IPS-20b (cell line): Measurements from ENCODE around the gene TP53BP1.
A peak's percentile ranks its signal among the peaks of the same experiment; 100 is the strongest.
"Not testable (repeated sequence)": the region's sequence is repeated elsewhere in the genome, so short reads cannot be mapped to it uniquely, and the experiment has no call there.

ENCODE experiments used
- H3K27ac ChIP-seq: one replicate; pipeline ENCODE4 v1.5.1; 2013; ENCODE audit warnings: low read length
- H3K27me3 ChIP-seq: 2 replicates; pipeline ENCODE4 v1.6.1; 2013; ENCODE audit warnings: mild to moderate bottlenecking, low read length, inconsistent platforms; ENCODE audit not compliant: insufficient read depth
- H3K36me3 ChIP-seq: 2 replicates; pipeline ENCODE4 v1.6.1; 2013; ENCODE audit warnings: low read depth, mild to moderate bottlenecking, inconsistent platforms, low read length, moderate library complexity; ENCODE audit not compliant: insufficient read depth
- H3K4me1 ChIP-seq: 2 replicates; pipeline ENCODE4 v1.6.1; 2013; ENCODE audit warnings: mild to moderate bottlenecking, control low read depth, inconsistent platforms, low read length, moderate library complexity; ENCODE audit not compliant: insufficient read depth
- H3K4me3 ChIP-seq: 2 replicates; pipeline ENCODE4 v1.5.1; 2013; ENCODE audit warnings: mild to moderate bottlenecking, low read length, inconsistent platforms
- H3K9ac ChIP-seq: 2 replicates; pipeline ENCODE4 v1.6.1; 2013; ENCODE audit warnings: low read depth, mild to moderate bottlenecking, inconsistent platforms, low read length, moderate library complexity
- H3K9me3 ChIP-seq: 2 replicates; pipeline ENCODE4 v1.6.1; 2013; ENCODE audit warnings: mild to moderate bottlenecking, low read depth, low read length, inconsistent platforms; ENCODE audit not compliant: insufficient read depth

Gene TP53BP1

GRCh38 chr15:43492673-43493601, at the start of gene TP53BP1:
Gene TP53BP1, minus strand, starts transcription at chr15:43493156. Its CDS starts 113 bp downstream, at chr15:43493043.
- Histone ChIP-seq H3K36me3 (peaks cover 39% of the 10 kb centered on the region), H3K9ac (peak within 1 kb of the TSS; percentile 81; the same call in 1 of the 2 replicates), H3K27ac (peak within 1 kb of the TSS; percentile 88), H3K27me3 (no peaks in the 10 kb centered on the region), H3K9me3 (no peaks in the 10 kb centered on the region), H3K4me3 (peak within 1 kb of the TSS; percentile 84), H3K4me1 (peaks cover 13% of the 10 kb centered on the region; the same call in 1 of the 2 replicates)

- Histone ChIP-seq H3K27me3 (no peaks in the 10 kb centered on the region), H3K9ac (no peak overlapping the region), H3K27ac (no peak overlapping the region), H3K4me1 (no peaks in the 10 kb centered on the region), H3K9me3 (no peaks in the 10 kb centered on the region), H3K36me3 (no peaks in the 10 kb centered on the region), H3K4me3 (no peak overlapping the region)
Observed at GRCh38 chr15:43541785-43542184, 48.8 kb upstream of the TP53BP1 start.

GRCh38 chr15:43538091-43538490, 45.1 kb upstream of the TP53BP1 start:
- Histone ChIP-seq H3K4me3 (no peak overlapping the region), H3K36me3 (0 out of 2 replicates have a peak, but pooled peaks cover 6% of the 10 kb centered on the region), H3K27me3 (no peaks in the 10 kb centered on the region), H3K9me3 (no peaks in the 10 kb centered on the region), H3K4me1 (no peaks in the 10 kb centered on the region), H3K27ac (no peak overlapping the region), H3K9ac (no peak overlapping the region)

GRCh38 chr15:43534897-43535296, 41.9 kb upstream of the TP53BP1 start:
- Histone ChIP-seq H3K27ac (no peak overlapping the region), H3K27me3 (no peaks in the 10 kb centered on the region), H3K4me1 (peaks cover 12% of the 10 kb centered on the region; the same call in 1 of the 2 replicates), H3K36me3 (0 out of 2 replicates have a peak, but pooled peaks cover 6% of the 10 kb centered on the region), H3K9me3 (no peaks in the 10 kb centered on the region), H3K4me3 (no peak overlapping the region), H3K9ac (no peak overlapping the region)

- not testable (repeated sequence) for H3K4me3 ChIP-seq, H3K27me3 ChIP-seq, H3K36me3 ChIP-seq, H3K9me3 ChIP-seq, H3K27ac ChIP-seq, H3K9ac ChIP-seq
- peaks cover 12% of the 10 kb centered on the region; the same call in 1 of the 2 replicates for H3K4me1 ChIP-seq
Observed at GRCh38 chr15:43532826-43533225, 39.9 kb upstream of the TP53BP1 start.

GRCh38 chr15:43531018-43531670, 38.2 kb upstream of the TP53BP1 start:
- Histone ChIP-seq H3K27ac (no peak overlapping the region), H3K9me3 (no peaks in the 10 kb centered on the region), H3K4me1 (peaks cover 12% of the 10 kb centered on the region; the same call in 1 of the 2 replicates), H3K27me3 (no peaks in the 10 kb centered on the region; the same call in 1 of the 2 replicates), H3K9ac (no peak overlapping the region), H3K36me3 (0 out of 2 replicates have a peak, but pooled peaks cover 6% of the 10 kb centered on the region), H3K4me3 (no peak overlapping the region)

- H3K36me3 ChIP-seq: 0 out of 2 replicates have a peak, but pooled peaks cover 1% of the 10 kb centered on the region
- H3K9ac ChIP-seq: no peak overlapping the region
- no peaks in the 10 kb centered on the region; the same call in 1 of the 2 replicates for H3K9me3 ChIP-seq
- H3K4me1 ChIP-seq: peaks cover 12% of the 10 kb centered on the region; the same call in 1 of the 2 replicates
- no peak overlapping the region for H3K4me3 ChIP-seq
- H3K27me3 ChIP-seq: no peaks in the 10 kb centered on the region; the same call in 1 of the 2 replicates
- no peak overlapping the region for H3K27ac ChIP-seq
Observed at GRCh38 chr15:43529587-43530345, 36.8 kb upstream of the TP53BP1 start.

GRCh38 chr15:43529141-43529540, 36.2 kb upstream of the TP53BP1 start:
- Histone ChIP-seq H3K9ac (no peak overlapping the region), H3K27ac (no peak overlapping the region), H3K4me1 (peaks cover 12% of the 10 kb centered on the region; the same call in 1 of the 2 replicates), H3K9me3 (no peaks in the 10 kb centered on the region; the same call in 1 of the 2 replicates), H3K4me3 (no peak overlapping the region), H3K36me3 (no peaks in the 10 kb centered on the region), H3K27me3 (no peaks in the 10 kb centered on the region; the same call in 1 of the 2 replicates)

- Histone ChIP-seq H3K27me3 (no peaks in the 10 kb centered on the region; the same call in 1 of the 2 replicates), H3K4me1 (peaks cover 12% of the 10 kb centered on the region; the same call in 1 of the 2 replicates), H3K36me3 (no peaks in the 10 kb centered on the region; the same call in 1 of the 2 replicates), H3K4me3 (no peak overlapping the region), H3K9ac (no peak overlapping the region), H3K9me3 (no peaks in the 10 kb centered on the region; the same call in 1 of the 2 replicates), H3K27ac (no peak overlapping the region)
Observed at GRCh38 chr15:43528542-43529007, 35.6 kb upstream of the TP53BP1 start.

GRCh38 chr15:43527802-43528541, 35.0 kb upstream of the TP53BP1 start:
- Histone ChIP-seq H3K27ac (no peak overlapping the region), H3K4me1 (peaks cover 12% of the 10 kb centered on the region; the same call in 1 of the 2 replicates)

More at GRCh38 chr15:43527802-43528541, 35.0 kb upstream of the TP53BP1 start:
- no peaks in the 10 kb centered on the region; the same call in 1 of the 2 replicates for H3K36me3 ChIP-seq
- H3K9me3 ChIP-seq: no peaks in the 10 kb centered on the region; the same call in 1 of the 2 replicates
- no peak overlapping the region for H3K4me3 ChIP-seq
- H3K9ac ChIP-seq: no peak overlapping the region
- no peaks in the 10 kb centered on the region; the same call in 1 of the 2 replicates for H3K27me3 ChIP-seq
